ENCODE results near the gene PROCA1.
"Not testable (repeated sequence)": the region's sequence is repeated elsewhere in the genome, so short reads cannot be mapped to it uniquely, and the experiment has no call there.

Gene PROCA1

GRCh38 chr17:28667870-28668269 lies 43.8 kb downstream of the PROCA1 start:
- DNase-seq (ENCODE audit: low read depth): no peak

DNA sequence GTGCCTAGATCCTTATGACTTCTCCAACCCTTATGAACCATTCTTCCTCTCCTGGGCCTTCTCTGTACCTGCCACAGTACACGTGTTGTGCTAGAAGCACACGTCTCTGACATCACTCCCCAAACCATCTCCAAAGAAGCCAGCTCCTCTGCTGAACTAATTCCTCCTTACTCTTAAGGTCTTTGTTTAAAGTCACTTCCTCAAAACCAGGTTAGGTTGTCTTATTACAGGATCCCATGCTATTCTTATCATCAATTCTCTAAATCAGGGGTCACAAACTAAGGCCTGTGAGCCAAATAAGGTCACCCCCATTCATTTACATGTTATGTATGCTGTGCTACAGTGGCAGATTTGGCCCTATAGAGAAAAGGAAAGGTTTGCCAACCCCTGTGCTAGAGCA lies 45.7 kb downstream of the PROCA1 start:
- DNase-seq (ENCODE audit: low read depth): no peak

DNA sequence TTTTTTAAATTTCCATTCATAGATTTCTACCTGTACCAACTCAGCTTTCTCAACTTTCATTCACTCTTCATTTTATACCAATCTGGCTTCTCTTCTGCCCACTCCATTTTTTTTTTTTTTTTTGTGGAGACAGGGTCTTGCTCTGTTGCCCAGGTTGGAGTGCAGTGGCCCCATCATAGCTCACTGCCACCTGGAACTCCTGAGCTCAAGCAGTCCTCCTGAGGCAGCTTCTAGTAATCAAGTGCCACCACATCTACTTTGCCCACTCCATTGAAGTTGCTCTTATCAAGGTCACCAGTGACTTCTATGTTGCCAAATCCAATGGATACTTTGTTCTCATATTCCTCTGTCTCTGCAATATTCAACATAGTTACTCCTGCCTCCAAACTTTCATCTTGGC lies 48.0 kb downstream of the PROCA1 start:
- DNase-seq (ENCODE audit: low read depth): no peak

- no peak for DNase-seq (ENCODE audit: low read depth)
These were observed 49.2 kb downstream of the PROCA1 start for GRCh38 chr17:28662527-28662829.

DNA sequence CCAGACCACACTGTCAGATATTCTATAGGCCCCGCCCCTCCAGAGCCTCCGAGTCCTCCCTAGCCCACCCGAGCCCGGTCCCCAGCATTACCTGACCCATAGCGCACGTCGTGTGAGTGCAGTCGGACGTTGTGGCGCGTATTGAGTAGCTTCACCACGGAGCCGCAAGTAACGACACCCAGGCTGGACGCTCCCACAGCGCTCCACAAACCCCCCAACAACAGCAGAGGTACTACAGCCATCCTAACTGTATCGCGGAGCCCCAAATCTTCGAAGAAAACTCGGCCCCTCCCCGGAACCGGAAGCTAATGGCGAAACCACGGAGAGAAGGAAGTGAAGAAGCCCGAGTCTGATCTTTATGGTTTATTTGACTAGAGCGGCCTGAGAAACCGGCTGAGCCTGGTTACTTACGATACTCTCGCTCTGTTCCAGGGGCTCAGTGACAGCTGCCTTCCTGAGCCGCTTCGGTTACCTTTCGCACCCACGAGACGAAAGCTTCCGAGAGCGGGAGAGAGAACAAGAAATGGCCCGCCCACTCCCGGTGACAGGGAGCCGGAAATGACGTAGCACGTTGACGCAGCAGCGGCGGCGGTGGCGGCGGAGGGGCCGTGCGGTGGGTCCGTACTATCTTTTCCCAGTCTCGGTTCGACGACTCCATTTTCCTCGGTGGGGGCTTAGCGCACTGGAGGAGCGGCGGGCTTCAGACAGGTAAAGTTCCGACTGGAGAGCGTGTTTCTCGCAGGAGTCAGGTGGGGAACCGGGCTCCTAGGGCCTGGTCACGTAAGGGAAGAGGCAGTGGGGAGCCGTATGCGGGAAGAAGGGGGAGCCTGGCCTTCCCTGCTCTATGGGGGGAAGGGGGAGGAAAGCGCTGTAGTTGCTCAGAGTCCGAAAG lies 49.8 kb downstream of the PROCA1 start, which contains the start of the genes SDF2 and SUPT6H:
Gene SDF2, minus strand, starts transcription at position 272 of the 892 bp plus-strand sequence. Its CDS starts 30 bp downstream, at position 242.
Gene SUPT6H, plus strand, starts transcription at position 571 of the 892 bp plus-strand sequence. CDS start 11,197 bp downstream, outside the sequence.
- peak; percentile 78 for DNase-seq (ENCODE audit: low read depth)

- DNase-seq (ENCODE audit: low read depth): not testable (repeated sequence)
These were observed 52.2 kb downstream of the PROCA1 start for GRCh38 chr17:28659497-28659881.

- DNase-seq (ENCODE audit: low read depth): not testable (repeated sequence)
These were observed 52.8 kb downstream of the PROCA1 start for GRCh38 chr17:28658766-28659496.

DNA sequence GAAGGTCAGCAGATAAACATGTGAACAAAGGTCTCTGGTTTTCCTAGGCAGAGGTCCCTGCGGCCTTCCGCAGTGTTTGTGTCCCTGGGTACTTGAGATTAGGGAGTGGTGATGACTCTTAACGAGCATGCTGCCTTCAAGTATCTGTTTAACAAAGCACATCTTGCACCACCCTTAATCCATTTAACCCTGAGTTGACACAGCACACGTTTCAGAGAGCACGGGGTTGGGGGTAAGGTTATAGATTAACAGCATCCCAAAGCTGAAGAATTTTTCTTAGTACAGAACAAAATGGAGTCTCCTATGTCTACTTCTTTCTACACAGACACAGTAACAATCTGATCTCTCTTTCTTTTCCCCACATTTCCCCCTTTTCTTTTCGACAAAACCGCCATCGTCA lies 53.3 kb downstream of the PROCA1 start:
- DNase-seq (ENCODE audit: low read depth): not testable (repeated sequence)

DNA sequence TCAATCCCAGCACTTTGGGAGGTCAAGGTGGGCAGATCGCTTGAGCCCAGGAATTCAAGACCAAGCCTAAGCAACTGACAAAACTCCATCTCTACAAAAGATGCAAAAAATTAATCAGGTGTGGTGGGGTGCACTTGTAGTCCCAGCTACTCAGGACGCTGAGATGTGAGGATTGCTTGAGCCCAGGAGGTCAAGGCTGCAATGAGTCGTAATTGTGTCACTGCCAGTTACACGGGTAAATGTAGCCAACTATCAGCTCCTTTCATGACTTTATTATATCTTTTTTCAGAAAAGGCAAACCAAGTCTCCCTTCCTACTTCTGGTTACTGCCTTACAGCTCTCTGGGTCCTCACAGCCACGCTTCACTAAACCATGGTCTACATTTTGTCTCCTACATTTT lies 53.9 kb downstream of the PROCA1 start:
- no peak for DNase-seq (ENCODE audit: low read depth)

DNA sequence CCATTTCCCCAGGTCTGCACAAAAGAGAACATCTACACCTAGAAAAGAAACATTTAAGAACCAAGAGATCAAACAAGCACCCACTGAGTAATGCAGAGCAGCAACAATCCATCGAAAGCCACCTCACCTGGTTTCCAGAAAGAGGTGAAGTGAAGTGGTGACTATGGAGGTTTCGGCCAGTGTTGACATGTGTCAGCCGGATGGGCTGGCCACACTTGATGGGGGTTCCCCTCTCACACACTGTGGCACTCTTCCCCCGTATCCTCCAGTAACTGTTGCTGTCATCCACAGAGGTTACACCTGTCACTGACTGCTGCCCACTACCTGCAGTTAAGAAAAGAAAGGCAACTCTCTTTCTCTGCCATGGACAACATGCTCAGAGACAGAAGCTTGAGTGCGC lies 56.5 kb downstream of the PROCA1 start:
- no peak for DNase-seq (ENCODE audit: low read depth)

All from stromal cell of bone marrow (primary cell).